ENCODE results near the gene GGTLC1. TPM values are rescaled to one million over a fixed set of nuclear protein-coding genes. Genes with fewer than 3 reads are reported as not detected.
A peak's percentile ranks its signal among the peaks of the same experiment; 100 is the strongest.

Gene GGTLC1
- total and polyA plus RNA-seq, 7 donors, result not detected

- no peaks in the 10 kb centered on the region for H3K36me3 ChIP-seq (ENCODE audit: insufficient read depth in 1 of 2, low read depth in 1 of 2)
- ATAC-seq, result peak in 2 of 4 donors; percentile 55 to 56
- no peaks in the 10 kb centered on the region for H3K4me1 ChIP-seq
- TF ChIP-seq, protein P1, sequence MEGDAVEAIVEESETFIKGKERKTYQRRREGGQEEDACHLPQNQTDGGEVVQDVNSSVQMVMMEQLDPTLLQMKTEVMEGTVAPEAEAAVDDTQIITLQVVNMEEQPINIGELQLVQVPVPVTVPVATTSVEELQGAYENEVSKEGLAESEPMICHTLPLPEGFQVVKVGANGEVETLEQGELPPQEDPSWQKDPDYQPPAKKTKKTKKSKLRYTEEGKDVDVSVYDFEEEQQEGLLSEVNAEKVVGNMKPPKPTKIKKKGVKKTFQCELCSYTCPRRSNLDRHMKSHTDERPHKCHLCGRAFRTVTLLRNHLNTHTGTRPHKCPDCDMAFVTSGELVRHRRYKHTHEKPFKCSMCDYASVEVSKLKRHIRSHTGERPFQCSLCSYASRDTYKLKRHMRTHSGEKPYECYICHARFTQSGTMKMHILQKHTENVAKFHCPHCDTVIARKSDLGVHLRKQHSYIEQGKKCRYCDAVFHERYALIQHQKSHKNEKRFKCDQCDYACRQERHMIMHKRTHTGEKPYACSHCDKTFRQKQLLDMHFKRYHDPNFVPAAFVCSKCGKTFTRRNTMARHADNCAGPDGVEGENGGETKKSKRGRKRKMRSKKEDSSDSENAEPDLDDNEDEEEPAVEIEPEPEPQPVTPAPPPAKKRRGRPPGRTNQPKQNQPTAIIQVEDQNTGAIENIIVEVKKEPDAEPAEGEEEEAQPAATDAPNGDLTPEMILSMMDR (IDR thresholded peaks at IDR 0.05), result no peak
- H3K27ac ChIP-seq, result peak overlapping the region; percentile 13
- WGBS, 3 donors, result 36 to 38% (median 37%) methylated on average over 6 of the region's 6 CpGs
- H3K27me3 ChIP-seq (ENCODE audit: insufficient read depth in 3 of 3, low read length in 2 of 3), result no peaks in the 10 kb centered on the region
- no peaks in the 10 kb centered on the region for H3K9me3 ChIP-seq
- DNase-seq, result peak; percentile 52 to 64
- no peak overlapping the region for H3K4me3 ChIP-seq
- intact Hi-C loops (cut with DNase I), result no loop called here
Observed at GRCh38 chr20:24027229-24027628, 38.6 kb upstream of the GGTLC1 start.

- intact Hi-C loops (cut with DNase I), result no loop called here
- H3K9me3 ChIP-seq, result no peaks in the 10 kb centered on the region
- WGBS, 3 donors, result 88 to 90% (median 89%) methylated on average over 4 of the region's 4 CpGs
Observed at GRCh38 chr20:24022621-24023180, 34.1 kb upstream of the GGTLC1 start.

GRCh38 chr20:24018796-24019195, 30.2 kb upstream of the GGTLC1 start:
- Histone ChIP-seq H3K36me3 (ENCODE audit: insufficient read depth in 1 of 2, low read depth in 1 of 2) (no peaks in the 10 kb centered on the region), H3K27me3 (ENCODE audit: insufficient read depth in 3 of 3, low read length in 2 of 3) (no peaks in the 10 kb centered on the region), H3K4me3 (no peak overlapping the region), H3K9me3 (no peaks in the 10 kb centered on the region), H3K4me1 (no peaks in the 10 kb centered on the region), H3K27ac (no peak overlapping the region)
- 14 to 34% (median 24%) methylated on average over 2 of the region's 2 CpGs for WGBS, 3 donors
- intact Hi-C loops (cut with DNase I), result no loop called here
- ATAC-seq (no peak), DNase-seq (no peak)
- TF ChIP-seq, protein P1 (IDR thresholded peaks at IDR 0.05), result no peak

More at GRCh38 chr20:24022621-24023180, 34.1 kb upstream of the GGTLC1 start:
- H3K4me1 ChIP-seq, result no peaks in the 10 kb centered on the region
- H3K27me3 ChIP-seq (ENCODE audit: insufficient read depth in 3 of 3, low read length in 2 of 3), result no peaks in the 10 kb centered on the region
- TF ChIP-seq, protein P1 (IDR thresholded peaks at IDR 0.05), result no peak
- no peaks in the 10 kb centered on the region for H3K36me3 ChIP-seq (ENCODE audit: insufficient read depth in 1 of 2, low read depth in 1 of 2)
- DNase-seq (no peak), ATAC-seq (no peak)
- no peak overlapping the region for H3K27ac ChIP-seq
- no peak overlapping the region for H3K4me3 ChIP-seq

- Histone ChIP-seq H3K4me3 (no peak overlapping the region), H3K27me3 (ENCODE audit: insufficient read depth in 3 of 3, low read length in 2 of 3) (no peaks in the 10 kb centered on the region), H3K4me1 (no peaks in the 10 kb centered on the region), H3K36me3 (ENCODE audit: insufficient read depth in 1 of 2, low read depth in 1 of 2) (no peaks in the 10 kb centered on the region), H3K9me3 (no peaks in the 10 kb centered on the region), H3K27ac (no peak overlapping the region)
- TF ChIP-seq, protein P1 (IDR thresholded peaks at IDR 0.05), result no peak
- ATAC-seq, result no peak
- intact Hi-C loops (cut with DNase I), result no loop called here
- no peak for DNase-seq
- WGBS, 3 donors, result 15 to 35% (median 26%) methylated on average over 3 of the region's 3 CpGs
Observed at GRCh38 chr20:24017458-24017755, 28.8 kb upstream of the GGTLC1 start.

Data from psoas muscle (tissue), 8 donors.